ENCODE measurements around the gene CD46. TPM values are rescaled to one million over a fixed set of nuclear protein-coding genes. Genes with fewer than 3 reads are reported as not detected.

The CD46 gene
- total RNA-seq, 1 experiment from 2014 or later: 184 TPM

- Mint-ChIP-seq H3K4me3 (ENCODE audit: unreplicated experiment) (no peak overlapping the region), H3K4me1 (ENCODE audit: insufficient read depth, unreplicated experiment) (peaks cover 78% of the 10 kb centered on the region), H3K27ac (ENCODE audit: low read depth, unreplicated experiment) (peak overlapping the region; percentile 96), H3K36me3 (ENCODE audit: insufficient read depth, unreplicated experiment) (peaks cover 16% of the 10 kb centered on the region), H3K9me3 (ENCODE audit: unreplicated experiment) (no peaks in the 10 kb centered on the region), H3K27me3 (ENCODE audit: insufficient read depth, unreplicated experiment) (no peaks in the 10 kb centered on the region)
- intact Hi-C loops (cut with micrococcal nuclease): loop anchor here (1.0 kb wide), 3 partner anchors 41 to 135 kb away; no protein-coding TSS in a partner anchor
- POLR2A ChIA-PET: interaction anchor here (0.6 to 11.5 kb wide), 21 partner anchors 8 to 135 kb away, joined by 3 to 372 read pairs (median 5); no protein-coding TSS in a partner anchor
- CTCF ChIA-PET: interaction anchor here (0.6 to 28.1 kb wide), 47 partner anchors 7 to 1710 kb away, joined by 3 to 790 read pairs (median 5); no protein-coding TSS in a partner anchor
- peak; percentile 99 for TF ChIP-seq CTCF (IDR thresholded peaks at IDR 0.05; ENCODE audit: unreplicated experiment)
- peak; percentile 96 for DNase-seq (ENCODE audit: unreplicated experiment)
- BruUV-seq (replicated peaks): no TSS peak
Observed at GRCh38 chr1:207828485-207829158, 76.8 kb downstream of the CD46 start.

GRCh38 chr1:207829576-207829975 lies 77.7 kb downstream of the CD46 start:
- no peaks in the 10 kb centered on the region for H3K9me3 Mint-ChIP-seq (ENCODE audit: unreplicated experiment)
- H3K4me3 Mint-ChIP-seq (ENCODE audit: unreplicated experiment): no peak overlapping the region
- no peaks in the 10 kb centered on the region for H3K27me3 Mint-ChIP-seq (ENCODE audit: insufficient read depth, unreplicated experiment)
- H3K4me1 Mint-ChIP-seq (ENCODE audit: insufficient read depth, unreplicated experiment): peaks cover 68% of the 10 kb centered on the region
- no peak for TF ChIP-seq CTCF (IDR thresholded peaks at IDR 0.05; ENCODE audit: unreplicated experiment)
- H3K27ac Mint-ChIP-seq (ENCODE audit: low read depth, unreplicated experiment): peak overlapping the region; percentile 52
- ChIA-PET POLR2A (interaction anchor here (0.5 to 11.5 kb wide), 22 partner anchors 8 to 134 kb away, joined by 3 to 372 read pairs (median 5); no protein-coding TSS in a partner anchor), CTCF (interaction anchor here (0.5 to 28.1 kb wide), 37 partner anchors 10 to 1600 kb away, joined by 3 to 790 read pairs (median 6); no protein-coding TSS in a partner anchor)
- BruUV-seq (replicated peaks): no TSS peak
- DNase-seq (ENCODE audit: unreplicated experiment): no peak
- intact Hi-C loops (cut with micrococcal nuclease): no loop called here
- H3K36me3 Mint-ChIP-seq (ENCODE audit: insufficient read depth, unreplicated experiment): peaks cover 16% of the 10 kb centered on the region

GRCh38 chr1:207830788-207831187 lies 78.9 kb downstream of the CD46 start:
- CTCF ChIA-PET: interaction anchor here (0.7 to 28.1 kb wide), 12 partner anchors 10 to 571 kb away, joined by 3 to 790 read pairs (median 34); no protein-coding TSS in a partner anchor
- DNase-seq (ENCODE audit: unreplicated experiment): no peak
- Mint-ChIP-seq H3K27me3 (ENCODE audit: insufficient read depth, unreplicated experiment) (no peaks in the 10 kb centered on the region), H3K36me3 (ENCODE audit: insufficient read depth, unreplicated experiment) (peaks cover 27% of the 10 kb centered on the region), H3K9me3 (ENCODE audit: unreplicated experiment) (no peaks in the 10 kb centered on the region), H3K4me1 (ENCODE audit: insufficient read depth, unreplicated experiment) (peaks cover 65% of the 10 kb centered on the region), H3K27ac (ENCODE audit: low read depth, unreplicated experiment) (peak overlapping the region; percentile 52), H3K4me3 (ENCODE audit: unreplicated experiment) (no peak overlapping the region)
- no TSS peak for BruUV-seq (replicated peaks)
- no peak for TF ChIP-seq CTCF (IDR thresholded peaks at IDR 0.05; ENCODE audit: unreplicated experiment)
- intact Hi-C loops (cut with micrococcal nuclease): no loop called here
- POLR2A ChIA-PET: interaction anchor here (2.0 to 11.5 kb wide), 5 partner anchors 9 to 133 kb away, joined by 11 to 372 read pairs (median 18); no protein-coding TSS in a partner anchor

Data from MCF 10A (cell line).